Right lung (tissue), 5 donors: ENCODE results near the gene LRRFIP1. TPM values are rescaled to one million over a fixed set of nuclear protein-coding genes. Genes with fewer than 3 reads are reported as not detected.

Experiments
- DNase-seq, 2 donors: peaks; one replicate each; pipeline ENCODE4 v3.0.0-alpha.2; 2013
- polyA plus RNA-seq, 5 donors: library from polyadenylated mRNA; unstranded; fragments of 120-200 nt; gene quantifications; one replicate each; pipeline versions ENCODE4 v1.2.1 to v1.2.3, GENCODE V29; 2013; ENCODE audit warnings: inconsistent platforms in 1 of 5, low replicate concordance in 1 of 5; ENCODE audit not compliant: insufficient read length in 5 of 5, insufficient read depth in 1 of 5

The LRRFIP1 gene
- polyA plus RNA-seq, 5 donors: 88.5 to 129 (median 119) TPM

- no peak for DNase-seq
These were observed 200.1 kb downstream of the LRRFIP1 start for GRCh38 chr2:237827421-237827987.

Other genes starting within 250 kb of the LRRFIP1 start
- 100 to 1,000 TPM; 586 to 773 (median 661) TPM for gene COL6A3, start 213.4 kb upstream of the LRRFIP1 start, polyA plus RNA-seq
- 1 to 10 TPM; 1.7 to 5.0 (median 3.1) TPM for gene MLPH, start 140.3 kb upstream of the LRRFIP1 start, polyA plus RNA-seq
- not detected for gene PRLH, start 61.0 kb upstream of the LRRFIP1 start, polyA plus RNA-seq
- 10 to 100 TPM; 13.3 to 18.1 (median 15.0) TPM for gene RAB17, start 36.9 kb upstream of the LRRFIP1 start, polyA plus RNA-seq
- gene RBM44, start 171.2 kb downstream of the LRRFIP1 start, polyA plus RNA-seq: 1 to 10 TPM in 3 of 5 donors, under 1 TPM in 2; 0.76 to 1.9 (median 1.0) TPM
- gene RAMP1, start 232.0 kb downstream of the LRRFIP1 start, polyA plus RNA-seq: 10 to 100 TPM in 2 of 5 donors, 1 to 10 TPM in 3; 6.0 to 18.4 (median 9.0) TPM